HG03378 (cell line): Measurements from ENCODE around the gene S100A1.

Experiments
- ATAC-seq: cut with Tn5 transposase; IDR thresholded peaks from one replicate; pipeline ENCODE4 v1.9.1; 2021; ENCODE audit warnings: mild to moderate bottlenecking, moderate library complexity; ENCODE audit not compliant: unreplicated experiment

Gene S100A1

GRCh38 chr1:153679337-153680119 lies 51.3 kb downstream of the S100A1 start:
- no peak for ATAC-seq

GRCh38 chr1:153680120-153680403 lies 51.8 kb downstream of the S100A1 start:
- no peak for ATAC-seq
